GM12892 (cell line): Measurements from ENCODE around the gene ZFP69B.

Experiments
- POLR2A ChIP-seq: IDR thresholded peaks from 2 replicates; pipeline ENCODE4 v1.6.1; 2011; ENCODE audit warnings: low read depth, low read length, control low read depth
- POLR2AphosphoS5 ChIP-seq: IDR thresholded peaks from 2 replicates; pipeline ENCODE4 v1.6.1; 2011; ENCODE audit warnings: low read depth, low read length, control low read depth
- TAF1 ChIP-seq: IDR thresholded peaks from 2 replicates; pipeline ENCODE4 v1.6.1; 2011; ENCODE audit warnings: low read depth, mild to moderate bottlenecking, control low read depth, low read length, borderline replicate concordance

GRCh38 chr1:40414331-40414730, 35.9 kb upstream of the ZFP69B start:
- no peak for TF ChIP-seq POLR2A
- no peak for TF ChIP-seq POLR2AphosphoS5
- TF ChIP-seq TAF1, result no peak
